Umbilical cord (tissue), 2 donors: ENCODE data around the gene DUS4L. TPM values are rescaled to one million over a fixed set of nuclear protein-coding genes. Genes with fewer than 3 reads are reported as not detected.
"Not testable (repeated sequence)": the region's sequence is repeated elsewhere in the genome, so short reads cannot be mapped to it uniquely, and the experiment has no call there.

Source experiments
- DNase-seq: peaks from one replicate; pipeline ENCODE4 v3.0.0-alpha.2; 2015; ENCODE audit warnings: low spot score
- total RNA-seq: library from RNA; depleted of rRNA; stranded (reverse); fragments of >200 nt; gene quantifications from one replicate; pipeline ENCODE4 v1.2.3, GENCODE V29; 2014; ENCODE audit warnings: low replicate concordance; ENCODE audit not compliant: insufficient read depth

Gene DUS4L
- 30.8 TPM for total RNA-seq

- DNase-seq = peak; percentile 83
Measured at GRCh38 chr7:107563775-107564552, at the start of gene DUS4L, which contains the start of gene COG5. Gene DUS4L (plus strand): TSS chr7:107563971. CDS start chr7:107567071, 3,100 bp downstream. Gene COG5 (minus strand): TSS chr7:107563920. CDS start chr7:107563896, 24 bp downstream.

GRCh38 chr7:107526672-107527071 is 37.1 kb upstream of the DUS4L start:
- DNase-seq = no peak

GRCh38 chr7:107527196-107527595 is 36.6 kb upstream of the DUS4L start:
- no peak for DNase-seq

- no peak for DNase-seq
Measured at GRCh38 chr7:107528461-107528860, 35.3 kb upstream of the DUS4L start.

GRCh38 chr7:107530751-107531150 is 33.0 kb upstream of the DUS4L start:
- no peak for DNase-seq

GRCh38 chr7:107534139-107534538 is 29.6 kb upstream of the DUS4L start:
- DNase-seq = no peak

GRCh38 chr7:107537228-107537627 is 26.5 kb upstream of the DUS4L start:
- not testable (repeated sequence) for DNase-seq

GRCh38 chr7:107538001-107538400 is 25.8 kb upstream of the DUS4L start:
- DNase-seq = no peak

GRCh38 chr7:107543338-107543993 is 20.3 kb upstream of the DUS4L start:
- DNase-seq = no peak

GRCh38 chr7:107544848-107545591 is 18.8 kb upstream of the DUS4L start:
- no peak for DNase-seq

GRCh38 chr7:107551936-107552335 is 11.8 kb upstream of the DUS4L start:
- no peak for DNase-seq

GRCh38 chr7:107555893-107556292 is 7.9 kb upstream of the DUS4L start:
- no peak for DNase-seq

- no peak for DNase-seq
Measured at GRCh38 chr7:107559864-107560263, 3.9 kb upstream of the DUS4L start.

- no peak for DNase-seq
Measured at GRCh38 chr7:107560898-107561516, 2.8 kb upstream of the DUS4L start.

- DNase-seq = no peak
Measured at GRCh38 chr7:107563081-107563774, 543 bp upstream of the DUS4L start.

GRCh38 chr7:107564553-107565298 is 955 bp downstream of the DUS4L start:
- DNase-seq = no peak

GRCh38 chr7:107570298-107570697 is 6.5 kb downstream of the DUS4L start:
- DNase-seq = no peak

- no peak for DNase-seq
Measured at GRCh38 chr7:107573537-107573936, 9.8 kb downstream of the DUS4L start.

GRCh38 chr7:107579554-107579884 is 15.7 kb downstream of the DUS4L start:
- DNase-seq = no peak

GRCh38 chr7:107579885-107580715 is 16.3 kb downstream of the DUS4L start, which contains the start of gene BCAP29:
Gene BCAP29 (plus strand): TSS chr7:107580246. CDS start chr7:107580773, 527 bp downstream.
- DNase-seq = peak; percentile 83
